ENCODE results near the gene SLC1A5.

- TF ChIP-seq, protein P1, sequence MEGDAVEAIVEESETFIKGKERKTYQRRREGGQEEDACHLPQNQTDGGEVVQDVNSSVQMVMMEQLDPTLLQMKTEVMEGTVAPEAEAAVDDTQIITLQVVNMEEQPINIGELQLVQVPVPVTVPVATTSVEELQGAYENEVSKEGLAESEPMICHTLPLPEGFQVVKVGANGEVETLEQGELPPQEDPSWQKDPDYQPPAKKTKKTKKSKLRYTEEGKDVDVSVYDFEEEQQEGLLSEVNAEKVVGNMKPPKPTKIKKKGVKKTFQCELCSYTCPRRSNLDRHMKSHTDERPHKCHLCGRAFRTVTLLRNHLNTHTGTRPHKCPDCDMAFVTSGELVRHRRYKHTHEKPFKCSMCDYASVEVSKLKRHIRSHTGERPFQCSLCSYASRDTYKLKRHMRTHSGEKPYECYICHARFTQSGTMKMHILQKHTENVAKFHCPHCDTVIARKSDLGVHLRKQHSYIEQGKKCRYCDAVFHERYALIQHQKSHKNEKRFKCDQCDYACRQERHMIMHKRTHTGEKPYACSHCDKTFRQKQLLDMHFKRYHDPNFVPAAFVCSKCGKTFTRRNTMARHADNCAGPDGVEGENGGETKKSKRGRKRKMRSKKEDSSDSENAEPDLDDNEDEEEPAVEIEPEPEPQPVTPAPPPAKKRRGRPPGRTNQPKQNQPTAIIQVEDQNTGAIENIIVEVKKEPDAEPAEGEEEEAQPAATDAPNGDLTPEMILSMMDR (IDR thresholded peaks at IDR 0.05): no peak
- no peak for TF ChIP-seq POLR2AphosphoS5 (IDR thresholded peaks at IDR 0.05)
Measured at GRCh38 chr19:46789371-46789770, 977 bp upstream of the SLC1A5 start.
